ENCODE measurements around the gene OR6C4.
"Not testable (repeated sequence)": the region's sequence is repeated elsewhere in the genome, so short reads cannot be mapped to it uniquely, and the experiment has no call there.

The OR6C4 gene

GRCh38 chr12:55549302-55549701 lies at the start of gene OR6C4:
Gene OR6C4 (plus strand): TSS chr12:55549602. CDS start chr12:55551227, 1,625 bp downstream.
- DNase-seq, result no peak
- Mint-ChIP-seq H3K4me3 (no peak within 1 kb of the TSS), H3K36me3 (no peaks in the 10 kb centered on the region), H3K27ac (no peak within 1 kb of the TSS), H3K4me1 (no peaks in the 10 kb centered on the region), H3K27me3 (no peaks in the 10 kb centered on the region), H3K9me3 (no peaks in the 10 kb centered on the region)
- CTCF ChIA-PET, result no interaction called here

DNA sequence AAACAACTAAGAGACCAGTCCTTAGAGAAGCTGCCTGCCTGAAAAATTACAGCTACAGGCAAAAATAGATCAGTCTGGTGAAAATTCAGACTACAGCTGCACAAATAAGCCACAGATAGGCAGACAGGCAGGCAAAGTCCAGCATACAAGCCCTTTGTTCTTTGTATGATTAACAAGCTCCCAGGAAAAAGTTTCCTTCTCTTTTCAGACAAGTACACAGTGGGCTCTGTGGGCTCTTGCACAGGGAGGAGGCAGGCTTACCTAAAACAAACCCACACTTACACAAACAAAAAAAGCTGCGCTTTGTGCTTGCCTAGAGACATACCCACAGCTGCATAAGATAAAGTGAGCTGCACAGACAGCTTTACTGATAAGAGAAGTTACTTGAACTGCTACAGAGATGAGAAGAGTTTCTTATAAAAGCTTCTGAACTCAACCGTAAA lies 49.6 kb upstream of the OR6C4 start:
- Mint-ChIP-seq H3K4me3 (no peak overlapping the region), H3K27me3 (no peaks in the 10 kb centered on the region), H3K36me3 (no peaks in the 10 kb centered on the region), H3K27ac (no peak overlapping the region), H3K4me1 (no peaks in the 10 kb centered on the region), H3K9me3 (no peaks in the 10 kb centered on the region)
- no peak for DNase-seq
- CTCF ChIA-PET, result no interaction called here

DNA sequence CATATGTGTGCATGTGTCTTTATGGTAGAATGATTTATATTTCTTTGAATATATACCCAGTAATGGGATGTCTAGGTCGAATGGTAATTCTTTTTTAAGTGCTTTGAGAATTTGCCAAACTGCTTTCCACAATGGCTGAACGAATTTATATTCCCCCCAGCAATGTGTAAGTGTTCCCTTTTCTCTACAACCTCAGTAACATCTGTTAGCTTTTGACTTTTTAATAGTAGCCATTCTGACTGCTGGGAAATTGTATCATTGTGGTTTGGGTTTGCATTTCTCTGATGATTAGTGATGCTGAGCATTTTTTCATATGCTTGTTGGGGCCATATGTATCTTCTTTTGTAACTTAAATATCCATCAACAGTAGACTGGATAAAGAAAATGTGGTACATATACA lies 47.8 kb upstream of the OR6C4 start:
- no peak for DNase-seq
- Mint-ChIP-seq H3K27ac (no peak overlapping the region), H3K27me3 (no peaks in the 10 kb centered on the region), H3K4me1 (no peaks in the 10 kb centered on the region), H3K9me3 (no peaks in the 10 kb centered on the region), H3K36me3 (no peaks in the 10 kb centered on the region), H3K4me3 (no peak overlapping the region)
- CTCF ChIA-PET, result no interaction called here

GRCh38 chr12:55515696-55516095 lies 33.7 kb upstream of the OR6C4 start:
- no peak for DNase-seq
- CTCF ChIA-PET, result no interaction called here

GRCh38 chr12:55516391-55516790 lies 33.0 kb upstream of the OR6C4 start:
- peaks cover 3% of the 10 kb centered on the region for H3K27me3 Mint-ChIP-seq
- CTCF ChIA-PET, result no interaction called here
- no peak for DNase-seq

More at GRCh38 chr12:55515696-55516095, 33.7 kb upstream of the OR6C4 start:
- Mint-ChIP-seq H3K27me3 (peaks cover 3% of the 10 kb centered on the region), H3K9me3 (no peaks in the 10 kb centered on the region), H3K27ac (no peak overlapping the region), H3K4me1 (no peaks in the 10 kb centered on the region), H3K4me3 (no peak overlapping the region), H3K36me3 (no peaks in the 10 kb centered on the region)

DNA sequence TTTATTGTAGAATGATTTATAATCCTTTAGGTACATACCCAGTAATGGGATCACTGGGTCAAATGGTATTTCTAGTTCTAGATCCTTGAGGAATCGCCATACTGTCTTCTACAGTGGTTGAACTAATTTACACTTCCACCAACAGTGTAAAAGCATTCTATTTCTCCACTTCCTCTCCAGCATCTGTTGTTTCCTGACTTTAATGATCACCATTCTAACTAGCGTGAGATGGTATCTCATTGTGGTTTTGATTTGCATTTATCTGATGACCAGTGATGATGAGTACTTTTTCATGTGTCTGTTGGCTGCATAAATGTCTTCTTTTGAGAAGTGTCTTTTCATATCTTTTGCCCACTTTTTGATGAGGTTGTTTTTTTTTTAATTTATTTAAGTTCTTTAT lies 1.2 kb upstream of the OR6C4 start:
- CTCF ChIA-PET, DNase-seq, H3K36me3 Mint-ChIP-seq, H3K9me3 Mint-ChIP-seq, H3K27ac Mint-ChIP-seq, H3K27me3 Mint-ChIP-seq, H3K4me3 Mint-ChIP-seq, H3K4me1 Mint-ChIP-seq: not testable (repeated sequence)

More at GRCh38 chr12:55516391-55516790, 33.0 kb upstream of the OR6C4 start:
- Mint-ChIP-seq H3K36me3 (no peaks in the 10 kb centered on the region), H3K27ac (no peak overlapping the region), H3K4me3 (no peak overlapping the region), H3K4me1 (no peaks in the 10 kb centered on the region), H3K9me3 (no peaks in the 10 kb centered on the region)

DNA sequence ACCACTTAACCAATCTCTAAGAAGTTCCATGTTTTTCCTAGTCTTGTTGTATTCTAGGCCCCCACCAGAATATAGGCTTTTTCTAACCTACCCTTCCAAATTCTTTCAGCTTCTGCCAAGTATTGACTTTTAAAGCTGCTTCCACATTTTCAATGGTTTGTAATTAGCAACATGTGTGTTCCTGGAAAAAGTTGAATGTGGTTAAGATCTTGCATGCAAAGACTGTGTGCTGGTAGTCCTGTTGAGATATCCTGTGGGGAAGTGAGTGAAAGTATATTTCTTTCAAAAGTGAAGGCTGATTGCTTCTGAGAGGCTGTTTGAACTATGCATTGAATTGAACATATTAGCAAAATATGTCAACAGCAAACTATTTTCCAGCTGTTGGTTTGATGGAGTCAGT lies 646 bp upstream of the OR6C4 start:
- Mint-ChIP-seq H3K36me3 (no peaks in the 10 kb centered on the region), H3K4me3 (no peak overlapping the region), H3K9me3 (no peaks in the 10 kb centered on the region), H3K4me1 (no peaks in the 10 kb centered on the region), H3K27me3 (no peaks in the 10 kb centered on the region), H3K27ac (no peak overlapping the region)
- CTCF ChIA-PET, result no interaction called here
- no peak for DNase-seq

DNA sequence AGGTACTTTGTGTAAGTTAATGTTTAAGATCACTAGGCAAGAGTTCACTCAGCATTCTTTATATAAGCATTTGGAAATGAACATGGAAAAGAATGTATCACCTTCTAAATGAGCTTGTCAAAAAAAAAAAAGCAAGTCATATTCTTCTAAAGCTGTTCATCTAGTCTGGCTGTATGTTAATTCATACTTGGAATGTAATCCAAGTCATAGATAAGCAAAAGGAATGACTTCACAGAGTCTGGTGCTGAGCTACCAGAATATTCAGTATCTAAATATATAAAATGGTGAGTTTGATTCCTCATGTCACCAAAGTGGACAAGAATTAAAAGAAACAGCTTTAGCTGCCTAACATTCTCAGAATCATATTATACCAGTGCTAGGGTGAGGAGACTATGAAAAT lies 4.9 kb downstream of the OR6C4 start:
- no peaks in the 10 kb centered on the region for H3K4me1 Mint-ChIP-seq
- no peak overlapping the region for H3K27ac Mint-ChIP-seq
- H3K9me3 Mint-ChIP-seq, result peaks cover 5% of the 10 kb centered on the region
- CTCF ChIA-PET, result interaction anchor here (0.9 kb wide), 1 partner anchor 101 kb away, joined by 3 read pairs; no protein-coding TSS in a partner anchor
- H3K36me3 Mint-ChIP-seq, result no peaks in the 10 kb centered on the region
- no peak overlapping the region for H3K4me3 Mint-ChIP-seq
- DNase-seq, result no peak
- H3K27me3 Mint-ChIP-seq, result no peaks in the 10 kb centered on the region

- DNase-seq, H3K27me3 Mint-ChIP-seq, H3K4me3 Mint-ChIP-seq, H3K4me1 Mint-ChIP-seq, H3K27ac Mint-ChIP-seq, H3K36me3 Mint-ChIP-seq, CTCF ChIA-PET: not testable (repeated sequence)
- H3K9me3 Mint-ChIP-seq, result peaks cover 21% of the 10 kb centered on the region
Measured at GRCh38 chr12:55570060-55570459, 20.7 kb downstream of the OR6C4 start.

DNA sequence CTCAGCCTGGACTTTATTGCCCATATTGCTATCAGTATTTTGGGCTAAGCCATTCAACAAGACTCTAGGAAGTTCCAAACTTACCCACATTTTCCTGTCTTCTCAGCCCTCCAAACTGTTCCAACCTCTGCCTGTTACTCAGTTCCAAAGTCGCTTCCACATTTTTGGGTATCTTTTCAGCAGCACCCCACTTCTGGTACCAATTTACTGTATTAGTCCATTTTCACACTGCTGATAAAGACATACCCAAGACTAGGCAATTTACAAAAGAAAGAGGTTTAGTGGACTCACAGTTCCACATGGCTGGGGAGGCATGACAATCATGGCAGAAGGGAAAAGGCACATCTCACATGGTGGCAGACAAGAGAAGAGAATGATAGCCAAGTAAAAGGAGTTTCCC lies 21.3 kb downstream of the OR6C4 start:
- H3K27ac Mint-ChIP-seq, H3K36me3 Mint-ChIP-seq, DNase-seq, H3K27me3 Mint-ChIP-seq, CTCF ChIA-PET, H3K4me1 Mint-ChIP-seq, H3K4me3 Mint-ChIP-seq: not testable (repeated sequence)
- H3K9me3 Mint-ChIP-seq, result peaks cover 21% of the 10 kb centered on the region

GRCh38 chr12:55572168-55572567 lies 22.8 kb downstream of the OR6C4 start, which contains the start of gene OR2AP1:
Gene OR2AP1 (plus strand): TSS chr12:55572468. CDS start chr12:55574415, 1,947 bp downstream.
- CTCF ChIA-PET, result no interaction called here
- H3K9me3 Mint-ChIP-seq, result peaks cover 21% of the 10 kb centered on the region

DNA sequence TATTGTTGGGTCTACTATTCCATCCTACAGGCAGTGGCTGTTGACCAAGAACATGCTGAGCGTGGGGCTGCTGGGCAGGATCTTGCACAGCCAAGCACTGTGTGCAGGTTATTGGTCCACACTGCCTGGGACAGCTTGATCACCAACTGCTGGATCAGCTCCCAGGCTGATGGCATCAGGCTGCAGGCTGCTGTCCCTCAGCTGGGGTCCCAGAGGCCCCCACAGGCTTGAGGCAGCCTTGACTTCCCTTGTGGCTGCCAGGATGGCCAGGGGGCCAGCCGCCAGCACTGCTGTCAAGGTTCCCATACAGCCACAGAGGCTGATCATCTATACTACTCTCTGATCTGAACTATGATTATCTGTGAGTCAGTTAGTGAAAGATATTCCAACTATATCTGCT lies 32.7 kb downstream of the OR6C4 start:
- no peaks in the 10 kb centered on the region for H3K36me3 Mint-ChIP-seq
- peaks cover 2% of the 10 kb centered on the region for H3K9me3 Mint-ChIP-seq
- H3K27ac Mint-ChIP-seq, result no peak overlapping the region
- H3K4me3 Mint-ChIP-seq, result no peak overlapping the region
- DNase-seq, result no peak
- H3K4me1 Mint-ChIP-seq, result no peaks in the 10 kb centered on the region
- H3K27me3 Mint-ChIP-seq, result no peaks in the 10 kb centered on the region
- CTCF ChIA-PET, result no interaction called here

More at GRCh38 chr12:55572168-55572567, 22.8 kb downstream of the OR6C4 start, which contains the start of gene OR2AP1:
- H3K4me1 Mint-ChIP-seq, result no peaks in the 10 kb centered on the region
- peaks cover 4% of the 10 kb centered on the region for H3K27me3 Mint-ChIP-seq
- DNase-seq, result no peak
- no peak within 1 kb of the TSS for H3K4me3 Mint-ChIP-seq
- H3K27ac Mint-ChIP-seq, result no peak within 1 kb of the TSS
- no peaks in the 10 kb centered on the region for H3K36me3 Mint-ChIP-seq

- H3K4me1 Mint-ChIP-seq, result no peaks in the 10 kb centered on the region
- peaks cover 2% of the 10 kb centered on the region for H3K9me3 Mint-ChIP-seq
- CTCF ChIA-PET, result no interaction called here
- no peak overlapping the region for H3K27ac Mint-ChIP-seq
- DNase-seq, result no peak
- H3K36me3 Mint-ChIP-seq, result no peaks in the 10 kb centered on the region
- no peak overlapping the region for H3K4me3 Mint-ChIP-seq
- H3K27me3 Mint-ChIP-seq, result no peaks in the 10 kb centered on the region
Measured at GRCh38 chr12:55585817-55586216, 36.4 kb downstream of the OR6C4 start.

GRCh38 chr12:55590152-55590551 lies 40.8 kb downstream of the OR6C4 start:
- H3K36me3 Mint-ChIP-seq, H3K9me3 Mint-ChIP-seq, CTCF ChIA-PET, H3K4me3 Mint-ChIP-seq, H3K27ac Mint-ChIP-seq, H3K27me3 Mint-ChIP-seq, H3K4me1 Mint-ChIP-seq, DNase-seq: not testable (repeated sequence)

All from activated naive CD4-positive, alpha-beta T cell treated with anti-CD3 and anti-CD28 coated beads, Interleukin-2, amount 10 ng/mL, durations not matched to agents 7 days and 5 days (primary cell).